GM12872 (cell line): Measurements from ENCODE around the gene FSCN2.

Experiments used
- TF ChIP-seq, protein P1 (sequence below): IDR thresholded peaks from 3 replicates; pipeline ENCODE4 v1.5.1; 2011; ENCODE audit warnings: low read depth, mild to moderate bottlenecking, low read length, moderate library complexity; ENCODE audit not compliant: insufficient read depth

The FSCN2 gene

DNA sequence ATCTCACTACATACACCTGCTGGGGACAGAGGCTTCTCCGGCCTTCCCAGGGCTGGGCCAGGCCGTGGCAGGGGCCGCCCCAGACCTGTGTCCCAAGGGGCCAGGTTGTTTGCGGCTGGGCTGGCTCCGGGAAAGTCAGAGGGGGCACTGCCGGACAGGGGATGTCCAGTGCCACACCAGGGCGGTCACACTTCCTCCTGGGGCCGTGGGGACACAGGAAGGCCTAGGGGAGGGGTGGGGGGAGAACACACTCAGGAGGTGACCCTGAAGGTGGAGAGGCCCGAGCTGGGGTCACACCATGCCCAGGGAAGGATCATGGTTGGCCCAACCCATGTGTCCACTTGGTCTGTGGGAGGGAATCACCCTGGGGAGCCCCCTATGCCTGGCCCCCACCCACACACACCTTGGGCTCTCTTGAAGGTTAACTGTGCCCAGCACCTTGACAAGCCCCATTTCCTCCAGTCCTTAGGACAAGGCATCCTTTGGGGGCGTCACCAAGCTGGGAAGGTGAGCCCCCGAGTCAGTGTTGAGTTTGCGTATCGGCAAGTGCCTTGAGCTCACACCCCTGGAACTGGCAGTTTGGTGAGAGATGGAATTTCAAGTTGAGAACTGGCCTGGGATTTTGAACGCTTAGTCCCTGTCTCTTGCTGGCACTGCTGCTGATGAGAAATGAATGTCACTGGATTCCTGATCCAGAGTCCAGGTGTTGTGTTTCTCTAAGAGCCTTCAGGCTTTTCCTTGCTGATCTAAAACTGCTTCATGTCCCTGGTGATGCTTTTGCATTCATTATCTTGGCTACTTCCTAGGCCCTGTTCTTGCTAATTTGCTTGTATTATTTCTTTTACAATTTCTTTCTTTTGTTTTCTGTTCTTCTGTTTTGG, 7.9 kb upstream of the FSCN2 start:
- TF ChIP-seq, protein P1, sequence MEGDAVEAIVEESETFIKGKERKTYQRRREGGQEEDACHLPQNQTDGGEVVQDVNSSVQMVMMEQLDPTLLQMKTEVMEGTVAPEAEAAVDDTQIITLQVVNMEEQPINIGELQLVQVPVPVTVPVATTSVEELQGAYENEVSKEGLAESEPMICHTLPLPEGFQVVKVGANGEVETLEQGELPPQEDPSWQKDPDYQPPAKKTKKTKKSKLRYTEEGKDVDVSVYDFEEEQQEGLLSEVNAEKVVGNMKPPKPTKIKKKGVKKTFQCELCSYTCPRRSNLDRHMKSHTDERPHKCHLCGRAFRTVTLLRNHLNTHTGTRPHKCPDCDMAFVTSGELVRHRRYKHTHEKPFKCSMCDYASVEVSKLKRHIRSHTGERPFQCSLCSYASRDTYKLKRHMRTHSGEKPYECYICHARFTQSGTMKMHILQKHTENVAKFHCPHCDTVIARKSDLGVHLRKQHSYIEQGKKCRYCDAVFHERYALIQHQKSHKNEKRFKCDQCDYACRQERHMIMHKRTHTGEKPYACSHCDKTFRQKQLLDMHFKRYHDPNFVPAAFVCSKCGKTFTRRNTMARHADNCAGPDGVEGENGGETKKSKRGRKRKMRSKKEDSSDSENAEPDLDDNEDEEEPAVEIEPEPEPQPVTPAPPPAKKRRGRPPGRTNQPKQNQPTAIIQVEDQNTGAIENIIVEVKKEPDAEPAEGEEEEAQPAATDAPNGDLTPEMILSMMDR, result no peak

DNA sequence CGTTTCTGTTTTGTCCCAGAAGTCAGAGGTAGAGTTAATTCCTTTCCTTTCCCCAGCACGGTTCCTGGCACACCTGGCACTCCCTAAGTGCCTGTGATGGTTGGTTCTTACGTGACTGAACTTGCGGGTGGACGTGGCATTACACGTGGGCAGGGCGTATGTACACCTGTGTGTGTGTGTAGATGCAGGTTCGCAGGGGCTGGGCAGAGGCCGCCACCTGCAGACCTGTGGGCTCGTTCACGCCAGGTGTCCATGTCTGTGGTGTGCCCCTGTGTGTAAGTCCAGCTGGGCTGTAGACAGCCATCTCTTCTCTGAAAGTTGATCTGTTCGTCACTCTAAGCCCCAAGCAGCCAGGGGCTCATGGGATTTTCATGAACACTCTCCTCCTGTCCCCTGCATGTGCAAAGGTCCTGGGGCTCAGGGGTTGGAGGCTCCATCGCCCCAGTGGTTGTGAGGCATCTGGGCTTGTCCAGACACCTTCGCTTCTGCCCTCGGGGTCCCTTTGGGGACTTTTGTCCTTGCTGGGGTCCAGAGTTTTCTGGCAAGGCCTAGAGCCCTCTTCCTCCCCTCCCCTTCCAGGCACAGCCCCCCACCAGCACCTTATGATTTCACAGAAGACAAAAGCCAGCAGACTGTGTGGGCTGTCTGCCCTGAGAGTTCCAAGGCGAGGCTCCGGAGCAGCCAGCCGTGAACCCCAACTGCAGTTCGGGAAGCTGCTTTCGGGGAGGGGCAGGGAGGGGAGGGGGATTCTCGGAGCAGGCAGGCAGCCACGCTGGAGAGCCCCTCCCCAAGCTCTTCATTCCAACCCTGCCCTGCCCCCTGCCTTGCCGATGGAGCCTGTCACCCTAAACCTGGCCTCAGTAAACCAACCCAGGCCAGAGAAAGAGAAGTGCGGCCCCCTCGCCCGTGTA, 5.4 kb upstream of the FSCN2 start:
- TF ChIP-seq, protein P1, result no peak

DNA sequence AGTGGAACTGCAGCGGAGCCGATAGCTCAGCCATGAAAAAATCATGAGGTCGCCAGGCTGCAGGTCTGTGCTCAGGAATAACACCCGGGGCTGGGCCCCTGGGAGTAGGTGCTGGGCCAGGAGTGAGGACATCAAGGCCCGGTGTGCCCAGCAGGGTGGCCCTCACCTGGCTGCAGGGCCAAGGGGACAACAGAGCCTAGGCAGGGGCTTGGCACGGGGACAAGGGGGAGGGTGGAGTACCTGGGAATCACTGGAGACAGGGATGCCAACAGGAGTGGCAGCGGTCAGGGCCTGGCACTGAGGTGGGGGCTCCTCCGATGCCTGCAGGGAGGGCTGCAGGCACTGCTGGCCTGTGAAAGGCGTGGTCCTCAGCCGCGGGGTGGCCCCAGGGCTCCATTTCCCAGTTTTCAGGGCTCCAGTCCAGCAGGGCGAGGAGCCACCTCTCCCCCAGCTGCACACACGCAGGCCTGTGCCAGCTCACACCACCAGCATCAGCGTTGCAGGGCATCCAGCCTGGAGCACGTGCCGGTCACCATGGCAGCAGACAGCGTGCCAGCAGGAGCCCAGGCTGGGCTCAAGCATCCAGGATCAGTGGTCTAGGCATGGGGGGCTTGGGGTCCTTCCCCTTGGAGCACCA, 4.7 kb upstream of the FSCN2 start:
- TF ChIP-seq, protein P1, result no peak

DNA sequence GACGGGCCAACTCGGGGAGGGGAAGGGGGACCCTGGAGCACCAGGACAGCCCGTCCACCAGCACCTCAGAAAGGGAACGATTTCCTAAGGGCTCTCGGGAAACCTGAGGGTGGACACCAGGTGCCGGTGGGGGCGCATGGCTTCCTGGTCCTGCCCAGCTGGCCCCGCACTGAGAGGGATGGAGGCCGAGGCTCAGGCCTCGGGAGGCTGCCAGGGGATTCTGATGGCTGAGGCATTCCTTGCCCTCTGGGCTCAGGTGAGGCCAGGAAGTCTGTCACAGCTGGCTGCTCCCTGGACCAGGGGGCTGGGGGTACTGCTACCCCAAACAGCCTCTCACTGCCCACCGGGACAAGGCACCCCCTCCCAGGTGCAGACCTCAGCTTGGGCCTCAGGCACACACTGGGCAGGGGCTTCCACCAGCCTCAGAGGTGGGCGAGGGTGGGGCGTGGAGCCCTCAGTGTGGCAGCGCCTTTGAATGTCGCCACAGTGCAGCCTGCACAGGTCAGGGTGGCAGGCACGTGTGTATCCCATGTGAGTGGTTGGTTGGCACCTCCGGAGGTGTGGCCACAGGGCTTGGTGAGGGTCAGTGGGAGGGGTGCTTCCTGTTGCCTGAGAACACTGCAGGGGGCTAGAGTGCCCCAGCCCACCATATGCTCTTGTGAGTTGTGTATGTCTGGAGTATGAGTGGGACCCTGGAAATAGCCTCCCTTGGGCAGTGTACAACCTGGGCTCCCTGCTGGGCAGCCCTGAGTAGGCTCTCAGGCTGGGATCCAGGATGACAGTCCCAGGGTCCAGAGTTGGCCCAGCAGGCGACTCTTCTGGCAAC, 3.9 kb upstream of the FSCN2 start:
- TF ChIP-seq, protein P1, result no peak

DNA sequence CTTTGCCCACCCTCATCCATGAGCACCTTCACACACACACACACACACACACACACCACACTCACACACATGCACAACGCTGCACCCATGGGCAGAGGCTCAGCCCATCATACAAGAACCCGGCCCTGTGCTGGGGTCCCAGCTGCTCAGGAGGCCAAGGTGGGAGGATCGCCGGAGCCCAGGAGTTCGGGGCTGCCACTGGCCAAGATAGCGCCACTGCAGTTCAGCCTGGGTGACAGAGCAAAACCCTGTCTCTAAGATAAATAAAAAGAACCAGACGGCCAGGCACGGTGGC, 3.4 kb upstream of the FSCN2 start:
- TF ChIP-seq, protein P1, result no peak

DNA sequence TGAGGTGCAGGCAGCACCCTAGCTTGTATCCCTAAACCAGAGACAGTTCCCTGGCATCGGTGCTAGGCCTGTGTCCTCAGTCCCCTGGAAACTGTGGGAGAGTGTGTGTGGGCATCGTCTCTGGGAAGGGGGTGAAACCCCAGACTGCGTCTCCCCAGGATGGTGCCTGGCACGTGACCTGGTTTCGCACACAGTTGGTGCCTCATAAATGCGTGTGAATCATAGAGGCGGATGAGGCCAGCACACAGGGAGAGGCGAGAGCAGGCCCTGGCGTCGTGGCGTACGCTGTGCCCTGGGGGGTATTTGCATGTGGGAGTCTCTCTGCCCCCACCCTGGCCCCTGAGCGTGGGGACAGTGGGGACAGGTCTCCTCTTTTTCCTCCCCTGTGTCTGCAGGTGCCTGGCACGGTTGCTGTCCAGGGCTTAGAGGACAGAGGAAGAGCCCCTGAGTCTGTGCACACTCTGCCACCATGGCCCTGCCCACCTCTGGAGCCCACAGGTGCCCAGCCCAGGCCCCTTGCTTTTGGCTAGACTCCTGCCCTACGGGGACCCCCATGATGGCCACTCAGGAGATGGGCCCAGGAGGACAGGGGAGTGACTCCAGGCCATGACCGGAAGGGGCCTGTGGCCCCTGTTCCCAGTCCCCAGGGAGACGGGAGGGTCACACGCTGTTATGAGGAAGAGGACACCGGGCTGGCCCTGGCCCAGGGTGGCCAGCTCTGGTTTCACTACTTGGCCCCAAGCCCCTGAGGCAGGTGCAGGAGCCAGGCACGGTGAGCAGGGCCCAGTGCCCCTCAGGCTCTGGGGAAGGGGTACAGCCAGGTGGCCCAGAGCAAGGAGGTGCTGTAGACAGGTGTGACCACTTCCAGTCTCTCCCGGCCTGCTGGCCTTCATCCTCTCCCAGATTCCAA, 1.3 kb upstream of the FSCN2 start:
- TF ChIP-seq, protein P1, result no peak
